H9 (cell line): ENCODE results near the gene GTF3C5. TPM values are rescaled to one million over a fixed set of nuclear protein-coding genes. Genes with fewer than 3 reads are reported as not detected.

Source experiments
- DNase-seq: peaks from one replicate; pipeline ENCODE4 v3.0.0-alpha.2; 2017
- H2AFZ ChIP-seq: one replicate; pipeline ENCODE4 v1.6.1; 2013; ENCODE audit warnings: mild to moderate bottlenecking, low read length, control low read depth, moderate library complexity
- H2AK5ac ChIP-seq: 2 replicates; pipeline ENCODE4 v1.6.1; 2013; ENCODE audit warnings: low read length, control low read depth, mixed read lengths; ENCODE audit not compliant: insufficient read length
- H2BK120ac ChIP-seq: one replicate; pipeline ENCODE4 v1.6.1; 2013; ENCODE audit warnings: low read depth, mild to moderate bottlenecking, low read length, control low read depth, inconsistent platforms; ENCODE audit not compliant: poor library complexity, severe bottlenecking
- H2BK12ac ChIP-seq: 2 replicates; pipeline ENCODE4 v1.6.1; 2013; ENCODE audit warnings: low read length, control low read depth, mixed read lengths, low read depth; ENCODE audit not compliant: insufficient read length
- H2BK15ac ChIP-seq: 2 replicates; pipeline ENCODE4 v1.6.1; 2013; ENCODE audit warnings: low read depth, low read length, control low read depth
- H2BK20ac ChIP-seq: one replicate; pipeline ENCODE4 v1.6.1; 2013; ENCODE audit warnings: low read depth, mild to moderate bottlenecking, low read length, control low read depth, inconsistent platforms; ENCODE audit not compliant: poor library complexity, severe bottlenecking
- H2BK5ac ChIP-seq: 2 replicates; pipeline ENCODE4 v1.6.1; 2013; ENCODE audit warnings: low read length, control low read depth, mixed read lengths; ENCODE audit not compliant: insufficient read length
- H3K14ac ChIP-seq: 2 replicates; pipeline ENCODE4 v1.6.1; 2013; ENCODE audit warnings: low read length, control low read depth; ENCODE audit not compliant: insufficient read depth
- H3K18ac ChIP-seq: 2 replicates; pipeline ENCODE4 v1.6.1; 2013; ENCODE audit warnings: low read depth, mild to moderate bottlenecking, mixed read lengths, low read length, control low read depth; ENCODE audit not compliant: insufficient read length
- H3K23ac ChIP-seq: 2 replicates; pipeline ENCODE4 v1.6.1; 2013; ENCODE audit warnings: low read length, control low read depth, mixed read lengths, low read depth; ENCODE audit not compliant: insufficient read length
- H3K23me2 ChIP-seq: 2 replicates; pipeline ENCODE4 v1.6.1; 2013; ENCODE audit warnings: low read depth, mild to moderate bottlenecking, mixed read lengths, low read length, control low read depth; ENCODE audit not compliant: insufficient read length, poor library complexity, severe bottlenecking
- H3K27ac ChIP-seq: 2 replicates; pipeline ENCODE4 v1.5.1; 2013; ENCODE audit warnings: low read length, control low read depth, mixed read lengths, low read depth; ENCODE audit not compliant: insufficient read length
- H3K27me3 ChIP-seq: 2 replicates; pipeline ENCODE4 v1.6.1; 2013; ENCODE audit warnings: low read length, control low read depth, inconsistent platforms; ENCODE audit not compliant: insufficient read depth
- H3K4ac ChIP-seq: 2 replicates; pipeline ENCODE4 v1.6.1; 2013; ENCODE audit warnings: low read depth, mild to moderate bottlenecking, control low read depth, inconsistent platforms, low read length, moderate library complexity
- H3K4me1 ChIP-seq: 2 replicates; pipeline ENCODE4 v1.6.1; 2013; ENCODE audit warnings: low read length, control low read depth, inconsistent platforms; ENCODE audit not compliant: insufficient read depth
- H3K4me2 ChIP-seq: 2 replicates; pipeline ENCODE4 v1.6.1; 2013; ENCODE audit warnings: low read length, control low read depth, mixed read lengths; ENCODE audit not compliant: insufficient read length, insufficient read depth
- H3K56ac ChIP-seq: 2 replicates; pipeline ENCODE4 v1.6.1; 2013; ENCODE audit warnings: low read depth, mild to moderate bottlenecking, mixed read lengths, low read length, control low read depth; ENCODE audit not compliant: insufficient read length
- H3K79me1 ChIP-seq: 2 replicates; pipeline ENCODE4 v1.6.1; 2013; ENCODE audit warnings: low read depth, mild to moderate bottlenecking, moderate library complexity, low read length, control low read depth, inconsistent platforms; ENCODE audit not compliant: insufficient read depth, poor library complexity, severe bottlenecking
- H3K79me2 ChIP-seq: 2 replicates; pipeline ENCODE4 v1.6.1; 2013; ENCODE audit warnings: low read length, control low read depth, inconsistent platforms; ENCODE audit not compliant: insufficient read depth
- H3K9ac ChIP-seq: 2 replicates; pipeline ENCODE4 v1.6.1; 2013; ENCODE audit warnings: low read length, control low read depth, mixed read lengths; ENCODE audit not compliant: insufficient read length; ENCODE audit errors: extremely low read depth
- H3K9me3 ChIP-seq: one replicate; pipeline ENCODE4 v1.6.1; 2013; ENCODE audit warnings: low read depth, low read length, inconsistent platforms; ENCODE audit not compliant: control insufficient read depth
- H3T11ph ChIP-seq: one replicate; pipeline ENCODE4 v1.6.1; 2013; ENCODE audit warnings: mild to moderate bottlenecking, low read length, control low read depth, inconsistent platforms
- H4K20me1 ChIP-seq: one replicate; pipeline ENCODE4 v1.6.1; 2013; ENCODE audit not compliant: control insufficient read depth, insufficient read length, insufficient read depth
- H4K5ac ChIP-seq: 2 replicates; pipeline ENCODE4 v1.6.1; 2013; ENCODE audit warnings: low read depth, mild to moderate bottlenecking, mixed read lengths, low read length, control low read depth; ENCODE audit not compliant: insufficient read length
- H4K8ac ChIP-seq: replicated peaks from 2 replicates; pipeline ENCODE4 v1.6.1; 2013; ENCODE audit warnings: low read length, control low read depth, mixed read lengths, low read depth; ENCODE audit not compliant: insufficient read length
- H4K91ac ChIP-seq: 2 replicates; pipeline ENCODE4 v1.6.1; 2013; ENCODE audit warnings: low read depth, mild to moderate bottlenecking, moderate library complexity, mixed read lengths, low read length, control low read depth; ENCODE audit not compliant: insufficient read length
- H3K27ac Mint-ChIP-seq, 3 experiments: 2 replicates in 2 of 3; 3 replicates in 1 of 3; pipeline ENCODE4 v1.8.0; 2020 to 2021; ENCODE audit warnings: mixed read lengths in 3 of 3, mild to moderate bottlenecking in 1 of 3, moderate library complexity in 1 of 3
- H3K27me3 Mint-ChIP-seq: 2 replicates; pipeline ENCODE4 v1.8.0; 2021; ENCODE audit warnings: low read depth, mild to moderate bottlenecking, moderate library complexity, mixed read lengths
- H3K36me3 Mint-ChIP-seq, 3 experiments: 2 replicates in 2 of 3; 3 replicates in 1 of 3; pipeline ENCODE4 v1.8.0; 2020 to 2021; ENCODE audit warnings: low read depth in 3 of 3, mixed read lengths in 3 of 3; ENCODE audit not compliant: insufficient read depth in 1 of 3
- H3K4me1 Mint-ChIP-seq, 2 experiments: 2 replicates each; pipeline ENCODE4 v1.8.0; 2020; ENCODE audit warnings: mixed read lengths in 2 of 2
- H3K4me3 Mint-ChIP-seq, 2 experiments: 2 replicates in 1 of 2; 3 replicates in 1 of 2; pipeline ENCODE4 v1.8.0; 2020 to 2021; ENCODE audit warnings: mild to moderate bottlenecking in 2 of 2, mixed read lengths in 2 of 2, moderate library complexity in 1 of 2
- H3K9me3 Mint-ChIP-seq, 2 experiments: 2 replicates in 1 of 2; 3 replicates in 1 of 2; pipeline ENCODE4 v1.8.0; 2020; ENCODE audit warnings: mild to moderate bottlenecking in 2 of 2, mixed read lengths in 2 of 2, moderate library complexity in 1 of 2
- WGBS: extraction: QIAGEN DNeasy Blood & Tissue Kit; methylation state at CpG from one replicate; pipeline ENCODE4 v1.1.7; 2013; ENCODE audit warnings: missing lambda C conversion rate, low lambda C conversion rate, mixed read lengths; ENCODE audit not compliant: insufficient read length; ENCODE audit errors: extremely low coverage; 5-methylcytosine and 5-hydroxymethylcytosine counted together
- total RNA-seq: library from RNA; stranded (reverse); gene quantifications from 2 replicates; pipeline ENCODE4 v1.2.1, GENCODE V29; 2021
- TF ChIP-seq, protein P1 (sequence below): fragments of 200-600 bp; sonication (generic); conservative IDR thresholded peaks from 3 replicates; pipeline ENCODE4 v1.8.0; 2021; ENCODE audit warnings: antibody characterized with exemption, mild to moderate bottlenecking

GTF3C5 gene
- total RNA-seq, 1 experiment from 2014 or later: 88.9 TPM

DNA sequence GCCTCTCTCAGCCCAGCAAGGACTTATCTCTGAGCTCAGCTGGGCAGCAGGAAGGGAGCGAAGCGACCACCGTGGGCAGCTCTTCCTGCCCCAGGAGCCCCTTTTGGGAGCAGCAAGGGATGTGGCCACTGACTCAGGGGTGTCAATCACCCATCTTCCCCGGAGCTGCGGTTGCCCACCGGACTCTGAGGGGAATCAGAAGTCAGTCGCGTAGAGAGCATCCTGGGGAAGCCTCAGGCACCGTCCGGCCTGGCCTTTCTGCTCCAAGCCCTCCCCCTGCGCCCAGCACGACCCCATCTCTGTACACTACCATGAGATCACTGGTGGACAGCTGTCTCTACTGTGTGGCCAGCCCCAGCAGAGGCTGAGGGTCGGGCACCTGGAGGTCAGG, 27.7 kb upstream of the GTF3C5 start:
- Histone ChIP-seq H3K23ac (no peak overlapping the region), H2BK15ac (no peak overlapping the region), H3K79me2 (no peaks in the 10 kb centered on the region), H2BK5ac (no peak overlapping the region), H3K4me1 (peaks cover 3% of the 10 kb centered on the region; the same call in 1 of the 2 replicates), H3K79me1 (no peaks in the 10 kb centered on the region), H4K8ac (no peak overlapping the region), H3K14ac (no peak overlapping the region), H3K9ac (no peak overlapping the region), H2BK12ac (no peak overlapping the region), H4K20me1 (no peaks in the 10 kb centered on the region), H2BK120ac (no peak overlapping the region), H3K56ac (no peak overlapping the region), H3K23me2 (no peaks in the 10 kb centered on the region), H3K18ac (no peak overlapping the region), H3T11ph (no peak overlapping the region), H3K27ac (no peak overlapping the region), H4K5ac (no peak overlapping the region), H2BK20ac (no peak overlapping the region), H3K9me3 (no peaks in the 10 kb centered on the region), H3K4me2 (no peak overlapping the region), H2AFZ (no peak overlapping the region), H2AK5ac (no peak overlapping the region), H3K4ac (no peak overlapping the region), H4K91ac (no peak overlapping the region), H3K27me3 (peaks cover 13% of the 10 kb centered on the region; the same call in 1 of the 2 replicates)
- DNase-seq: no peak
- Mint-ChIP-seq H3K27me3 (peaks cover 98% of the 10 kb centered on the region), H3K4me1 (peaks cover 36 to 45% of the 10 kb centered on the region in 2 experiments), H3K4me3 (no peak overlapping the region), H3K9me3 (peaks cover 4% of the 10 kb centered on the region in 2 experiments; a peak in 4 of 5 replicates), H3K36me3 (no peaks in the 10 kb centered on the region; a peak in 1 of 7 replicates), H3K27ac (no peak overlapping the region; a peak in 1 of 7 replicates)
- TF ChIP-seq, protein P1, sequence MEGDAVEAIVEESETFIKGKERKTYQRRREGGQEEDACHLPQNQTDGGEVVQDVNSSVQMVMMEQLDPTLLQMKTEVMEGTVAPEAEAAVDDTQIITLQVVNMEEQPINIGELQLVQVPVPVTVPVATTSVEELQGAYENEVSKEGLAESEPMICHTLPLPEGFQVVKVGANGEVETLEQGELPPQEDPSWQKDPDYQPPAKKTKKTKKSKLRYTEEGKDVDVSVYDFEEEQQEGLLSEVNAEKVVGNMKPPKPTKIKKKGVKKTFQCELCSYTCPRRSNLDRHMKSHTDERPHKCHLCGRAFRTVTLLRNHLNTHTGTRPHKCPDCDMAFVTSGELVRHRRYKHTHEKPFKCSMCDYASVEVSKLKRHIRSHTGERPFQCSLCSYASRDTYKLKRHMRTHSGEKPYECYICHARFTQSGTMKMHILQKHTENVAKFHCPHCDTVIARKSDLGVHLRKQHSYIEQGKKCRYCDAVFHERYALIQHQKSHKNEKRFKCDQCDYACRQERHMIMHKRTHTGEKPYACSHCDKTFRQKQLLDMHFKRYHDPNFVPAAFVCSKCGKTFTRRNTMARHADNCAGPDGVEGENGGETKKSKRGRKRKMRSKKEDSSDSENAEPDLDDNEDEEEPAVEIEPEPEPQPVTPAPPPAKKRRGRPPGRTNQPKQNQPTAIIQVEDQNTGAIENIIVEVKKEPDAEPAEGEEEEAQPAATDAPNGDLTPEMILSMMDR: no peak
- no CpG with 5 or more reads among the region's 13 CpGs for WGBS
